ENCODE data around the gene DDR1. TPM values are rescaled to one million over a fixed set of nuclear protein-coding genes. Genes with fewer than 3 reads are reported as not detected.

Gene DDR1
- polyA plus RNA-seq, 1 donor from 2014 or later: 196 TPM

DNA sequence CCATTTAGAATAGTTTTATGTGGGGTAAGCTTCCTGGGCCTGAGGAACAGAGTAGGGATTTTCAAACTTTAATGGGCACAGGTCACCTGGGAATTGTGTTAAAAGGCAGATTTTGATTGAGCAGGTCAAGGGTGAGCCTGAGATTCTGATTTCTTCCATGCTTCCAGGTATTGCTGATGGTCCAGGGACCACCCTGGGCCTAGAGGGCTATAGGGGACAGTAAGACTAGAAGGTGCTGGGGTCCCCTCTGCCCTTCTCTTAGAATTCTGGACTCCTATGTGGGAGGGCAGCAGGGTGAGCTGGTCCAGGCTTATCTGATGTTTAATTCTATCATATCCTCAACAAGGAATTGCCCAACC, 2.6 kb downstream of the DDR1 start:
- Histone ChIP-seq H3K79me2 (replicated peaks; ENCODE audit: insufficient read depth, low read length) (peaks cover 91% of the 10 kb centered on the region), H3K27me3 (ENCODE audit: insufficient read depth, low read depth, low read length) (no peaks in the 10 kb centered on the region), H3K9ac (ENCODE audit: low read length) (peak overlapping the region; percentile 99), H3K4me2 (ENCODE audit: low read length) (peak overlapping the region; percentile 89), H2AFZ (ENCODE audit: low read depth, low read length) (peak overlapping the region; percentile 34), H3K9me2 (ENCODE audit: insufficient read depth, low read length) (no peaks in the 10 kb centered on the region), H3K4me3 (ENCODE audit: low read length) (peak overlapping the region; percentile 72), H3K27ac (ENCODE audit: low read length) (peak overlapping the region; percentile 100), H3K36me3 (ENCODE audit: insufficient read depth, low read length) (peaks cover 6% of the 10 kb centered on the region), H3F3A (ENCODE audit: insufficient read depth, low read length, poor library complexity, severe bottlenecking) (peaks cover 13% of the 10 kb centered on the region), H3K9me3 (ENCODE audit: low read length) (no peaks in the 10 kb centered on the region), H4K20me1 (ENCODE audit: insufficient read depth) (peaks cover 5% of the 10 kb centered on the region)
- TF ChIP-seq SMC3 (conservative IDR thresholded peaks at IDR 0.05; ENCODE audit: poor library complexity): no peak
- no peak for TF ChIP-seq POLR2AphosphoS5 (IDR thresholded peaks at IDR 0.05)
- TF ChIP-seq MXI1 (conservative IDR thresholded peaks at IDR 0.05; ENCODE audit: poor library complexity, severe bottlenecking): no peak
- TF ChIP-seq REST (IDR thresholded peaks at IDR 0.05; ENCODE audit: borderline replicate concordance): no peak
- TF ChIP-seq EP300 (conservative IDR thresholded peaks at IDR 0.05; ENCODE audit: poor library complexity, severe bottlenecking): no peak
- no peak for TF ChIP-seq EZH2 (IDR thresholded peaks at IDR 0.05; ENCODE audit: borderline replicate concordance, insufficient read depth, low read length, poor library complexity, severe bottlenecking)
- TF ChIP-seq TAF1 (IDR thresholded peaks at IDR 0.05; ENCODE audit: low read depth): no peak
- TF ChIP-seq RAD21 (conservative IDR thresholded peaks at IDR 0.05): no peak
- TF ChIP-seq, protein P1, sequence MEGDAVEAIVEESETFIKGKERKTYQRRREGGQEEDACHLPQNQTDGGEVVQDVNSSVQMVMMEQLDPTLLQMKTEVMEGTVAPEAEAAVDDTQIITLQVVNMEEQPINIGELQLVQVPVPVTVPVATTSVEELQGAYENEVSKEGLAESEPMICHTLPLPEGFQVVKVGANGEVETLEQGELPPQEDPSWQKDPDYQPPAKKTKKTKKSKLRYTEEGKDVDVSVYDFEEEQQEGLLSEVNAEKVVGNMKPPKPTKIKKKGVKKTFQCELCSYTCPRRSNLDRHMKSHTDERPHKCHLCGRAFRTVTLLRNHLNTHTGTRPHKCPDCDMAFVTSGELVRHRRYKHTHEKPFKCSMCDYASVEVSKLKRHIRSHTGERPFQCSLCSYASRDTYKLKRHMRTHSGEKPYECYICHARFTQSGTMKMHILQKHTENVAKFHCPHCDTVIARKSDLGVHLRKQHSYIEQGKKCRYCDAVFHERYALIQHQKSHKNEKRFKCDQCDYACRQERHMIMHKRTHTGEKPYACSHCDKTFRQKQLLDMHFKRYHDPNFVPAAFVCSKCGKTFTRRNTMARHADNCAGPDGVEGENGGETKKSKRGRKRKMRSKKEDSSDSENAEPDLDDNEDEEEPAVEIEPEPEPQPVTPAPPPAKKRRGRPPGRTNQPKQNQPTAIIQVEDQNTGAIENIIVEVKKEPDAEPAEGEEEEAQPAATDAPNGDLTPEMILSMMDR (IDR thresholded peaks at IDR 0.05; ENCODE audit: poor library complexity, severe bottlenecking): no peak

- H3K4me2 ChIP-seq (ENCODE audit: low read length): peak overlapping the region; percentile 17
- H3K27ac ChIP-seq (ENCODE audit: low read length): peak overlapping the region; percentile 100
- H3F3A ChIP-seq (ENCODE audit: insufficient read depth, low read length, poor library complexity, severe bottlenecking): peaks cover 12% of the 10 kb centered on the region
- peaks cover 78% of the 10 kb centered on the region for H3K79me2 ChIP-seq (replicated peaks; ENCODE audit: insufficient read depth, low read length)
- TF ChIP-seq POLR2AphosphoS5 (IDR thresholded peaks at IDR 0.05) (no peak), EP300 (conservative IDR thresholded peaks at IDR 0.05; ENCODE audit: poor library complexity, severe bottlenecking) (no peak), SMC3 (conservative IDR thresholded peaks at IDR 0.05; ENCODE audit: poor library complexity) (no peak), REST (IDR thresholded peaks at IDR 0.05; ENCODE audit: borderline replicate concordance) (no peak), TAF1 (IDR thresholded peaks at IDR 0.05; ENCODE audit: low read depth) (no peak), RAD21 (conservative IDR thresholded peaks at IDR 0.05) (no peak), MXI1 (conservative IDR thresholded peaks at IDR 0.05; ENCODE audit: poor library complexity, severe bottlenecking) (no peak), EZH2 (IDR thresholded peaks at IDR 0.05; ENCODE audit: borderline replicate concordance, insufficient read depth, low read length, poor library complexity, severe bottlenecking) (no peak)
- TF ChIP-seq, protein P1 (IDR thresholded peaks at IDR 0.05; ENCODE audit: poor library complexity, severe bottlenecking): no peak
- peaks cover 5% of the 10 kb centered on the region for H4K20me1 ChIP-seq (ENCODE audit: insufficient read depth)
- H3K4me3 ChIP-seq (ENCODE audit: low read length): peak overlapping the region; percentile 72
- no peak overlapping the region for H3K9ac ChIP-seq (ENCODE audit: low read length)
- H2AFZ ChIP-seq (ENCODE audit: low read depth, low read length): no peak overlapping the region
- no peaks in the 10 kb centered on the region for H3K27me3 ChIP-seq (ENCODE audit: insufficient read depth, low read depth, low read length)
- peaks cover 6% of the 10 kb centered on the region for H3K36me3 ChIP-seq (ENCODE audit: insufficient read depth, low read length)
- H3K9me3 ChIP-seq (ENCODE audit: low read length): no peaks in the 10 kb centered on the region
- no peaks in the 10 kb centered on the region for H3K9me2 ChIP-seq (ENCODE audit: insufficient read depth, low read length)
These were observed 3.8 kb downstream of the DDR1 start for GRCh38 chr6:30887901-30888815.
